Measurements from ENCODE around the gene ATP2A3.

- TF ChIP-seq EZH2 (IDR thresholded peaks at IDR 0.05; ENCODE audit: borderline replicate concordance, insufficient read depth, low read length, poor library complexity, severe bottlenecking) (no peak), CTCF (IDR thresholded peaks at IDR 0.05; ENCODE audit: poor library complexity, severe bottlenecking) (no peak), RAD21 (conservative IDR thresholded peaks at IDR 0.05) (no peak), MXI1 (conservative IDR thresholded peaks at IDR 0.05; ENCODE audit: poor library complexity, severe bottlenecking) (no peak)
These were observed 14.8 kb downstream of the ATP2A3 start for GRCh38 chr17:3949418-3949817.

Data from neural cell (in vitro differentiated cells).